ENCODE data around the gene SPATA18.

DNA sequence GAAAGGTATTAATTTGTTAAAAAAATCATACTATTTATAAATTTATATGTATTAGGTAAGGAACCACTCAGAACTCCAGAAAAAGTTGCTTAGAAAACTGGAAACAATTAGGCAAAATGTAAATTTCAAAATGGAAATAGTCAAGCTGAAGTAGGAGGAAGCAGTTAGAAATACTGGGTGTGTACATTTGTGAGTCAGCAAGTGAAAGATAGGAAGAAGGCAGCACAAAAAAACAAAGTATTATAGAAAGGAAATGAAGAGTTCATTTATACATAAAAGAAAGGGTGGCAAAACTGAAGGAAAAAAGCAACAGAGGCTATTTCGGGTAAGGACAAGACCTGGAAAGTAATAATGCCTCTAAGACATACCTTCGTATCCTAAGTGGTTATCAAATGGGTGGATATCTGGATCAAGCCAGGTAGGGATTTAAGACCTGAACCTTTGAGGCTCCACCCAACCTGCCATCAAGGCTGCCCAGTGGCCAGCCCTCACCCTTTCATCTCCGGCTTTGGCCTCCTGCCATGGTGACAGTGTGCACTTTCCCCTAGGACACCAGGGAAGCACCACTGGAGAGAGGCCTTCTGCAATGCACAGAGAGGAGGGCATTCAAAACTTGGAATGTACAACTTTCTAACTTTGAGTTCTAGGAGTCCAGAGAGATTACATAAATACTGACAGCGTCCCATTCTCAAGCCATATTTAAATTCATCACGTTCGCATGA, 31.0 kb upstream of the SPATA18 start, which contains the start of gene LRRC66:
- TF ChIP-seq POLR2A (IDR thresholded peaks at IDR 0.05), result no peak
- TF ChIP-seq, protein P1, sequence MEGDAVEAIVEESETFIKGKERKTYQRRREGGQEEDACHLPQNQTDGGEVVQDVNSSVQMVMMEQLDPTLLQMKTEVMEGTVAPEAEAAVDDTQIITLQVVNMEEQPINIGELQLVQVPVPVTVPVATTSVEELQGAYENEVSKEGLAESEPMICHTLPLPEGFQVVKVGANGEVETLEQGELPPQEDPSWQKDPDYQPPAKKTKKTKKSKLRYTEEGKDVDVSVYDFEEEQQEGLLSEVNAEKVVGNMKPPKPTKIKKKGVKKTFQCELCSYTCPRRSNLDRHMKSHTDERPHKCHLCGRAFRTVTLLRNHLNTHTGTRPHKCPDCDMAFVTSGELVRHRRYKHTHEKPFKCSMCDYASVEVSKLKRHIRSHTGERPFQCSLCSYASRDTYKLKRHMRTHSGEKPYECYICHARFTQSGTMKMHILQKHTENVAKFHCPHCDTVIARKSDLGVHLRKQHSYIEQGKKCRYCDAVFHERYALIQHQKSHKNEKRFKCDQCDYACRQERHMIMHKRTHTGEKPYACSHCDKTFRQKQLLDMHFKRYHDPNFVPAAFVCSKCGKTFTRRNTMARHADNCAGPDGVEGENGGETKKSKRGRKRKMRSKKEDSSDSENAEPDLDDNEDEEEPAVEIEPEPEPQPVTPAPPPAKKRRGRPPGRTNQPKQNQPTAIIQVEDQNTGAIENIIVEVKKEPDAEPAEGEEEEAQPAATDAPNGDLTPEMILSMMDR (IDR thresholded peaks at IDR 0.05), result no peak
